DND-41 (cell line): ENCODE data around the gene AGMO.

Experiments used
- ATAC-seq: fragments of 200-7000 bp; cut with Tn5 transposase; 3 replicates; pipeline ENCODE4 v1.9.1; 2021; ENCODE audit warnings: low read depth; ENCODE audit not compliant: insufficient read depth
- DNase-seq: peaks from one replicate; pipeline ENCODE4 v3.0.0-alpha.2; 2020
- H2AFZ ChIP-seq: 2 replicates; pipeline ENCODE4 v1.6.0; 2012; ENCODE audit warnings: low read depth, low read length
- H3K27ac ChIP-seq: 2 replicates; pipeline ENCODE4 v1.5.1; 2012; ENCODE audit warnings: low read length, inconsistent platforms
- H3K27me3 ChIP-seq: fragments of 200-600 bp; sonication (generic); 2 replicates; pipeline ENCODE4 v1.6.0; 2012; ENCODE audit warnings: low read length, mild to moderate bottlenecking, inconsistent platforms; ENCODE audit not compliant: insufficient read depth, poor library complexity
- H3K36me3 ChIP-seq: 2 replicates; pipeline ENCODE4 v1.5.1; 2012; ENCODE audit warnings: low read length, inconsistent platforms; ENCODE audit not compliant: insufficient read depth
- H3K4me1 ChIP-seq: 2 replicates; pipeline ENCODE4 v1.5.1; 2012; ENCODE audit warnings: mild to moderate bottlenecking, low read length; ENCODE audit not compliant: insufficient read depth
- H3K4me2 ChIP-seq: 2 replicates; pipeline ENCODE4 v1.6.0; 2012; ENCODE audit warnings: mild to moderate bottlenecking, moderate library complexity, low read length, inconsistent platforms; ENCODE audit not compliant: insufficient read depth
- H3K4me3 ChIP-seq, 2 experiments: fragments of 200-600 bp in 1 of 2; shearing (Covaris generic) in 1 of 2; 2 replicates each; pipeline ENCODE4 v1.5.1; 2012 to 2016; ENCODE audit warnings: inconsistent platforms in 2 of 2, low read length in 2 of 2, mild to moderate bottlenecking in 2 of 2, low read depth in 1 of 2, moderate library complexity in 1 of 2
- H3K79me2 ChIP-seq: 2 replicates; pipeline ENCODE4 v1.6.0; 2012; ENCODE audit warnings: low read length, inconsistent platforms; ENCODE audit not compliant: insufficient read depth
- H3K9ac ChIP-seq: 2 replicates; pipeline ENCODE4 v1.6.0; 2012; ENCODE audit warnings: low read depth, mild to moderate bottlenecking, inconsistent platforms, low read length, moderate library complexity
- H3K9me3 ChIP-seq: 2 replicates; pipeline ENCODE4 v1.5.1; 2012; ENCODE audit warnings: low read length, moderate library complexity, mild to moderate bottlenecking, inconsistent platforms; ENCODE audit not compliant: insufficient read depth, severe bottlenecking
- H4K20me1 ChIP-seq: 2 replicates; pipeline ENCODE4 v1.6.0; 2012; ENCODE audit warnings: low read length; ENCODE audit not compliant: insufficient read depth
- CTCF ChIP-seq: IDR thresholded peaks from 2 replicates; pipeline ENCODE4 v1.5.1; 2012; ENCODE audit warnings: borderline replicate concordance, low read length, moderate library complexity, mild to moderate bottlenecking; ENCODE audit not compliant: poor library complexity, severe bottlenecking; ENCODE audit errors: extremely low read depth
- EZH2 ChIP-seq: IDR thresholded peaks from 3 replicates; pipeline ENCODE4 v1.6.1; 2012; ENCODE audit warnings: borderline replicate concordance, low read depth, mild to moderate bottlenecking, moderate library complexity, low read length, inconsistent platforms; ENCODE audit not compliant: severe bottlenecking

The AGMO gene

GRCh38 chr7:15336146-15336545, 225.7 kb downstream of the AGMO start:
- Histone ChIP-seq H3K27ac (no peak overlapping the region), H3K9ac (no peak overlapping the region), H3K4me3 (no peak overlapping the region), H3K36me3 (no peaks in the 10 kb centered on the region), H3K79me2 (no peaks in the 10 kb centered on the region), H3K4me1 (no peaks in the 10 kb centered on the region), H3K4me2 (no peak overlapping the region), H3K27me3 (no peaks in the 10 kb centered on the region), H2AFZ (no peak overlapping the region), H4K20me1 (no peaks in the 10 kb centered on the region), H3K9me3 (peaks cover 4% of the 10 kb centered on the region)
- TF ChIP-seq EZH2 (no peak), CTCF (no peak)
- ATAC-seq (no peak), DNase-seq (no peak)

DNA sequence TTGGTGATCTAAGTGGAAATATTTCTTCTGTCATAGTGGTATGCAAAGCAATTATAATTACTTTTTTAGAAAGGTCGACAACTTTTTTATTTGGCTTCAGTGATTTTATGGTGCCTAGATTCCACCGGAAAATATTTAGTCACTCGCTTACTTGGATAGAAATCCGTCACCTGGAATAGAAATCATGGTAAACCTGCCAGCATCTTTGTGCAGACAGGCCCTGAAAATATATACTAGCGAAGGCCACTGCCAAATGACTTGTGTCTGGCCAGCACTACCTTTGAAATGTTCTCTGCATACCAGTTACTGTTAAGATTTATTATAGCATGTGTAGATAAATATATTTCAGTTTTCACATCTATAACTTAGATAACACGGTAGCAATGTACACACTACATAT, 226.4 kb downstream of the AGMO start:
- Histone ChIP-seq H3K27me3 (no peaks in the 10 kb centered on the region), H3K4me1 (no peaks in the 10 kb centered on the region), H3K9me3 (peaks cover 4% of the 10 kb centered on the region), H3K4me3 (no peak overlapping the region), H4K20me1 (no peaks in the 10 kb centered on the region), H3K79me2 (no peaks in the 10 kb centered on the region), H3K36me3 (no peaks in the 10 kb centered on the region), H3K4me2 (no peak overlapping the region), H2AFZ (no peak overlapping the region), H3K27ac (no peak overlapping the region), H3K9ac (no peak overlapping the region)
- no peak for DNase-seq
- no peak for TF ChIP-seq EZH2
- no peak for TF ChIP-seq CTCF
- ATAC-seq = no peak

DNA sequence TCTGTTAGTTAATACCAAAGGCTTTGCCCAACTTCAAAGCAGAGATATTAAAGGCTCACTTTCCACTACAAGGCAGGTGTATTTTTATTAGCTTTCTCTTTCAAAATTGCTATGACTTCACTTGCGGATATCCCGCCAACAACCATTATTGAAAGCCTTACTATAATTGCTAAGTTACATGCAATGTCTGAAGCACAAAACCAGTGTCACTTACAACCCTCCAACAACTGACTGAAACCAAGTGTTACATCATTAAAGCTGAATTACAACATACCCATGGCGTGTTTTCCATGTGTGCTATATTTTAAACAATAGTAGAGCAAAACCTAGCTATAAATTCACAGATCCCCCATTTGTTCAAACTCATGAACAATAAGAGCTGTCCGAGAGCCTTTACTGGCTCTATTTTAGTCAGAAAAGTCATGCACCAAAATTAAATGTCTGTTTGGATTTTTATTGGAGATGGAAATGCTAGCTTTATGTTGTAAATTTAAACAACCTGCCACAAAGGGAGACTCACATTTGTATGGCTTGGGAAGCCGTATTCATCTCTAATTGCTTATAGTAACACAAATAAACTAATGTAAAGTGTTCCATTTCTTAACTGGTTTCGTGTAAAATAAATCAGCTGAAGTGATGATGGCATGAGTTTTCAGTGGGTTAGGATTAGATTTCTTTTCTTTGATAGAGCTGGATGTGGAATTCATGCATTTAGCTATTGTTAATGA, 227.1 kb downstream of the AGMO start:
- no peak for DNase-seq
- H3K27me3 ChIP-seq = no peaks in the 10 kb centered on the region
- H3K4me1 ChIP-seq = no peaks in the 10 kb centered on the region
- H2AFZ ChIP-seq = no peak overlapping the region
- ATAC-seq = no peak
- no peak overlapping the region for H3K27ac ChIP-seq
- H3K4me2 ChIP-seq = no peak overlapping the region
- no peaks in the 10 kb centered on the region for H3K79me2 ChIP-seq
- H3K9me3 ChIP-seq = no peaks in the 10 kb centered on the region
- H3K4me3 ChIP-seq = no peak overlapping the region
- H3K36me3 ChIP-seq = no peaks in the 10 kb centered on the region
- TF ChIP-seq CTCF (no peak), EZH2 (no peak)
- no peaks in the 10 kb centered on the region for H4K20me1 ChIP-seq
- H3K9ac ChIP-seq = no peak overlapping the region
